Naive thymus-derived CD8-positive, alpha-beta T cell (primary cell): ENCODE results near the gene LAPTM5. TPM values are rescaled to one million over a fixed set of nuclear protein-coding genes. Genes with fewer than 3 reads are reported as not detected.

Source experiments
- ATAC-seq, 2 donors: fragments of 150-1000 bp; cut with Tn5 transposase in 1 of 2; sonication (Bioruptor Pico), chemical (Tn5 transposase) in 1 of 2; 1 replicate in 1 of 2; 2 replicates in 1 of 2; pipeline ENCODE4 v1.10.0; 2021; ENCODE audit warnings: mild to moderate bottlenecking in 2 of 2, moderate library complexity in 2 of 2
- POLR2A ChIA-PET: fragments of 350-600 bp; sonication (Branson Sonifier 250); formaldehyde crosslinking; loops from one replicate; lab custom pipeline; 2021; ENCODE audit warnings: antibody characterized with exemption; lab: Charles Lee
- DNase-seq, 10 donors: peaks; one replicate each; pipeline versions ENCODE4 v3.0.0 to v3.0.0-alpha.2; 2020 to 2022
- H3K27ac Mint-ChIP-seq, 10 donors: one replicate each; pipeline ENCODE4 v1.8.0; 2020 to 2022; ENCODE audit warnings: mild to moderate bottlenecking in 10 of 10, mixed read lengths in 10 of 10, moderate library complexity in 4 of 10, inconsistent platforms in 1 of 10
- H3K27me3 Mint-ChIP-seq, 5 donors: one replicate each; pipeline ENCODE4 v1.8.0; 2021 to 2022; ENCODE audit warnings: mixed read lengths in 5 of 5
- H3K36me3 Mint-ChIP-seq, 3 donors: one replicate each; pipeline ENCODE4 v1.8.0; 2020 to 2022; ENCODE audit warnings: mixed read lengths in 3 of 3, mild to moderate bottlenecking in 2 of 3, inconsistent platforms in 1 of 3
- H3K4me1 Mint-ChIP-seq, 4 donors: one replicate each; pipeline ENCODE4 v1.8.0; 2021 to 2022; ENCODE audit warnings: mixed read lengths in 4 of 4
- H3K4me3 Mint-ChIP-seq, 10 donors: one replicate each; pipeline ENCODE4 v1.8.0; 2020 to 2022; ENCODE audit warnings: mild to moderate bottlenecking in 10 of 10, mixed read lengths in 10 of 10, moderate library complexity in 6 of 10, inconsistent platforms in 1 of 10
- H3K9me3 Mint-ChIP-seq, 9 donors: one replicate each; pipeline ENCODE4 v1.8.0; 2020 to 2022; ENCODE audit warnings: mixed read lengths in 9 of 9, mild to moderate bottlenecking in 3 of 9, inconsistent platforms in 1 of 9, moderate library complexity in 1 of 9
- polyA plus RNA-seq, 3 donors: library from polyadenylated mRNA; unstranded; fragments of 300-500 nt; fragmentation: Illumina TruSeq; gene quantifications; one replicate each; pipeline ENCODE4 v1.2.3, GENCODE V29; 2021
- total RNA-seq, 8 experiments: library from RNA in 2 of 8; stranded (reverse) in 2 of 8; gene quantifications; one replicate each; pipeline ENCODE4 v1.2.3 and lab custom pipeline; 2021 to 2026

The LAPTM5 gene
- total and polyA plus RNA-seq, 5 experiments from 2014 or later, result 534 to 602 (median 565) TPM

- ATAC-seq (no peak), DNase-seq (no peak)
- POLR2A ChIA-PET, result interaction anchor here (30.9 to 41.4 kb wide), 2 partner anchors 3 to 14 kb away, joined by 1432 read pairs; partner anchors contain the start of genes LAPTM5 and MATN1
- Mint-ChIP-seq H3K27me3 (no peaks in the 10 kb centered on the region), H3K9me3 (no peaks in the 10 kb centered on the region), H3K36me3 (peaks cover 0 to 42% (median 9%) of the 10 kb centered on the region in 3 donors), H3K4me1 (peaks cover 49 to 94% (median 86%) of the 10 kb centered on the region in 4 donors), H3K4me3 (peak overlapping the region; percentile 92 to 100 (median 98)), H3K27ac (peak overlapping the region; percentile 90 to 99 (median 99))
These were observed 5.5 kb downstream of the LAPTM5 start for GRCh38 chr1:30751830-30752650.

- POLR2A ChIA-PET, result interaction anchor here (1.5 to 41.4 kb wide), 3 partner anchors 5 to 29 kb away, joined by 4 to 1432 read pairs (median 1432); partner anchors contain the start of genes LAPTM5 and MATN1
- Mint-ChIP-seq H3K27ac (peak overlapping the region; percentile 90 to 99 (median 99)), H3K27me3 (no peaks in the 10 kb centered on the region), H3K4me3 (peak overlapping the region; percentile 75 to 100 (median 98)), H3K4me1 (peaks cover 57 to 99% (median 94%) of the 10 kb centered on the region in 4 donors), H3K9me3 (no peaks in the 10 kb centered on the region), H3K36me3 (peaks cover 0 to 50% (median 11%) of the 10 kb centered on the region in 3 donors)
- peak in 1 of 10 donors; percentile 60 for DNase-seq
- ATAC-seq, result no peak
These were observed 6.8 kb downstream of the LAPTM5 start for GRCh38 chr1:30750731-30751291.

- peaks cover 56 to 99% (median 95%) of the 10 kb centered on the region in 4 donors for H3K4me1 Mint-ChIP-seq
- no peaks in the 10 kb centered on the region for H3K27me3 Mint-ChIP-seq
- peak overlapping the region; percentile 75 to 100 (median 98) for H3K4me3 Mint-ChIP-seq
- DNase-seq (peak; percentile 58 to 89 (median 80)), ATAC-seq (peak; percentile 47 to 83)
- peaks cover 0 to 47% (median 6%) of the 10 kb centered on the region in 3 donors for H3K36me3 Mint-ChIP-seq
- peak overlapping the region; percentile 90 to 99 (median 99) for H3K27ac Mint-ChIP-seq
- no peaks in the 10 kb centered on the region for H3K9me3 Mint-ChIP-seq
- POLR2A ChIA-PET, result interaction anchor here (1.0 to 41.4 kb wide), 4 partner anchors 6 to 33 kb away, joined by 4 to 1432 read pairs (median 718); partner anchors contain the start of genes LAPTM5 and MATN1
These were observed 7.6 kb downstream of the LAPTM5 start for GRCh38 chr1:30749691-30750583.

DNA sequence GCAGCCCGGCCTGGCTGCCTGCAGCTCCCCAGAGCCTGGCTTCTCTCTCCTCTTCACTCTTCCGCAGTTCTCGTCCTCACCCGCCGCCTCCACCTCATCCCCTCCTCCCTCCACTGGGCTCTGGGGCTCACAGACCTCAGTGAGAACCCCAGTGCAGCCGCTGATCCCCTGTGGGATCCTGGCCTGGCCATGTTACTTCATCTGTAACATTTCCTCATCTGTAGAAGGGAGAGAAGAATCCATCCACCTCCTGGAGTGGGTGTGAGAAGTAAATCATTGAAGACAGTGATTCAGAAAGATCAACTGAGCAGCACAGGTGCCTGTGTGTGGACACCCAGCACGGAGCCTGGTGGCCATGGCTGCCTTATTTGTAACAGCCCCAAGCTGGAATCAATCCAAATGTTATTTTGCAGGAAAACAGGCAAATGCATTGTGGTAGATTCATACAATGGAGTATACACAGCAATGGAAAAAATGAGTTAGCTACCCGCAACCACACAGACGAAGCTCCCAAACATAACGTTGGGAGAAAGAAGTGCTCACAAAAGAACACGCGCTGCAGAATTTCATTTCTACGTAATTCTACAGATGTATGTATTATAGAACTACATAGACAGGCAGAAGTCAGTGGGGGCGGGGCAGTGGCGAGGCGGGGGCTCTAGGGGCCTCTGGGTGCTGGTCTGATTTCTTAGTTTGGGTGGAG is 8.7 kb downstream of the LAPTM5 start:
- DNase-seq (peak in 1 of 10 donors; percentile 38), ATAC-seq (peak in 1 of 2 donors; percentile 16)
- peaks cover 63 to 100% (median 98%) of the 10 kb centered on the region in 4 donors for H3K4me1 Mint-ChIP-seq
- no peaks in the 10 kb centered on the region for H3K9me3 Mint-ChIP-seq
- peak overlapping the region; percentile 90 to 99 (median 99) for H3K27ac Mint-ChIP-seq
- H3K4me3 Mint-ChIP-seq, result peak overlapping the region; percentile 75 to 100 (median 98)
- no peaks in the 10 kb centered on the region for H3K27me3 Mint-ChIP-seq
- POLR2A ChIA-PET, result interaction anchor here (1.0 to 41.4 kb wide), 4 partner anchors 7 to 34 kb away, joined by 4 to 1432 read pairs (median 718); partner anchors contain the start of genes LAPTM5 and MATN1
- peaks cover 0 to 46% (median 6%) of the 10 kb centered on the region in 3 donors for H3K36me3 Mint-ChIP-seq

DNA sequence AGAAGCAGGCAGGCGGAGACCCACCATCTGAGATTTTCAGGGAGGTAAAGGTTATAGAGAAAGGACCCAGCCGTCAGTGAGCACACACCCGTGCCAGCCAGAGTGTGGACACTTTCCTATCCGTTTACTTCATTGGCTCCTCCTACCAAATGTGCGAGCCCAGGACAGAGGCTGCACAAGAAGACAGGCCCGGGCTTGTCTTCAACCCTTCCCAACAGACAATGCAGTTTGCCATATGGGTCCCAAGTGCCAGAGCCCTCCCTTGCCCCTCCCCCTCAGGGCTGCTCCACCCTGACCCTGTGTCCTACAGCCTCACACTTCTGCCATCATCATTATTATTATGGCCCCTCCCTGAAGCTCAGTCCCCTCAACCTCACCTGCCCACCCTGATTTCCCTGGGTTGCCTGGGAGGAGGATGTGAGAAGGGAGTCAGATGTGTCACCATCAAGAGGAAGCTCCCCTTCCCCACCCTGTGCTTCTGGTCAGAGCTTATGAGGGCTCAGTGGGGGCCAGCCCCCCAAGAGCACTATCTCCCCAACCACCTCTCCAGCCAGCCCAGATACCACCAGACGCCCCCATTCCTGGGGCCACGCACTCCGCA is 9.4 kb downstream of the LAPTM5 start:
- Mint-ChIP-seq H3K36me3 (peaks cover 0 to 44% (median 6%) of the 10 kb centered on the region in 3 donors), H3K9me3 (no peaks in the 10 kb centered on the region), H3K27ac (peak overlapping the region; percentile 90 to 99 (median 99)), H3K4me1 (peaks cover 62 to 100% (median 98%) of the 10 kb centered on the region in 4 donors), H3K27me3 (no peaks in the 10 kb centered on the region), H3K4me3 (peak overlapping the region; percentile 75 to 100 (median 98))
- ATAC-seq (no peak), DNase-seq (no peak)
- POLR2A ChIA-PET, result interaction anchor here (1.1 to 41.4 kb wide), 3 partner anchors 7 to 34 kb away, joined by 4 to 1432 read pairs (median 1432); partner anchors contain the start of genes LAPTM5 and MATN1

- peak overlapping the region; percentile 72 to 100 (median 98) for H3K4me3 Mint-ChIP-seq
- H3K27me3 Mint-ChIP-seq, result no peaks in the 10 kb centered on the region
- H3K4me1 Mint-ChIP-seq, result peaks cover 61 to 100% (median 99%) of the 10 kb centered on the region in 4 donors
- POLR2A ChIA-PET, result interaction anchor here (0.7 to 41.4 kb wide), 4 partner anchors 8 to 249 kb away, joined by 3 to 1432 read pairs (median 718); partner anchors contain the start of genes LAPTM5 and MATN1
- peaks cover 0 to 41% (median 6%) of the 10 kb centered on the region in 3 donors for H3K36me3 Mint-ChIP-seq
- peak overlapping the region; percentile 90 to 99 (median 99) for H3K27ac Mint-ChIP-seq
- DNase-seq (no peak), ATAC-seq (no peak)
- H3K9me3 Mint-ChIP-seq, result no peaks in the 10 kb centered on the region
These were observed 10.3 kb downstream of the LAPTM5 start for GRCh38 chr1:30747033-30748008.

GRCh38 chr1:30746212-30747032 is 11.2 kb downstream of the LAPTM5 start:
- H3K27ac Mint-ChIP-seq, result peak overlapping the region; percentile 90 to 99 (median 99)

DNA sequence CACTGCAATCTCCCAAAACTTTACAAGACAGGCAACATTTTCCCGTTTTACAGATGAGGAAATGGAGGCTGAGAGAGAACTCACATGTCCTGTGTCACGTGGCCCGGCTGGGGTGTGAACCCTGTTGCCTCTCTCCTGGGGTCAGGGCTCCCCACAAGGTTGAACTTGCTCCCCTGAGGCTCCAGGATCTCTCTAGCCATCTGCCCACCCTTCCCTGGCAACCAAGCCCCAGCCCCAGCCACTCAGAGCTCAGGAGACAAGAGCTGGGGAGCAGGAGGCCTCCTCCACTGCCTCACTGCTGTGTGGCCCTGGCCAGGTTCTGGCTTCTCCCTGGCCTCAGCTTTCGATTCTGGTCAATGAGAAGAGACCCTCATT is 11.8 kb downstream of the LAPTM5 start:
- Mint-ChIP-seq H3K27ac (peak overlapping the region; percentile 90 to 99 (median 99)), H3K4me1 (peaks cover 70 to 100% (median 99%) of the 10 kb centered on the region in 4 donors), H3K9me3 (no peaks in the 10 kb centered on the region), H3K36me3 (peaks cover 0 to 50% (median 15%) of the 10 kb centered on the region in 3 donors), H3K27me3 (no peaks in the 10 kb centered on the region), H3K4me3 (peak overlapping the region; percentile 72 to 100 (median 98))
- no peak for ATAC-seq
- no peak for DNase-seq
- POLR2A ChIA-PET, result interaction anchor here (1.5 to 41.4 kb wide), 3 partner anchors 8 to 1819 kb away, joined by 3 to 1432 read pairs (median 1432); partner anchors contain the start of genes LAPTM5 and MATN1

More at GRCh38 chr1:30746212-30747032, 11.2 kb downstream of the LAPTM5 start:
- Mint-ChIP-seq H3K27me3 (no peaks in the 10 kb centered on the region), H3K4me1 (peaks cover 64 to 100% (median 99%) of the 10 kb centered on the region in 4 donors), H3K4me3 (peak overlapping the region; percentile 72 to 100 (median 98)), H3K9me3 (no peaks in the 10 kb centered on the region), H3K36me3 (peaks cover 0 to 44% (median 9%) of the 10 kb centered on the region in 3 donors)
- POLR2A ChIA-PET, result interaction anchor here (30.9 to 41.4 kb wide), 2 partner anchors 9 kb away, joined by 1432 read pairs; partner anchors contain the start of genes LAPTM5 and MATN1
- ATAC-seq (no peak), DNase-seq (no peak)
